Measurements from ENCODE around the gene NDEL1. TPM values are rescaled to one million over a fixed set of nuclear protein-coding genes. Genes with fewer than 3 reads are reported as not detected.

The NDEL1 gene
- polyA plus RNA-seq, 1 experiment = 72.2 TPM

GRCh38 chr17:8468980-8469379 is 33.3 kb downstream of the NDEL1 start:
- DNase-seq (ENCODE audit: low read depth) = no peak
- Histone ChIP-seq H3K27me3 (ENCODE audit: control insufficient read depth, insufficient read depth, low read length) (no peaks in the 10 kb centered on the region), H3K36me3 (ENCODE audit: control insufficient read depth, insufficient read depth, low read length) (peaks cover 23% of the 10 kb centered on the region), H3K4me3 (ENCODE audit: low read depth, low read length) (no peak overlapping the region)
- ChIA-PET CTCF (interaction anchor here (1.7 kb wide), 1 partner anchor 276 kb away, joined by 4 read pairs; the partner anchor contains the start of gene CCDC42), POLR2A (no interaction called here)
- TF ChIP-seq CTCF (IDR thresholded peaks at IDR 0.05; ENCODE audit: insufficient read depth, low read depth, low read length) = no peak

GRCh38 chr17:8469964-8470363 is 34.3 kb downstream of the NDEL1 start:
- CTCF ChIA-PET = interaction anchor here (0.6 to 1.3 kb wide), 2 partner anchors 67 to 86 kb away, joined by 3 read pairs; no protein-coding TSS in a partner anchor
- Histone ChIP-seq H3K4me3 (ENCODE audit: low read depth, low read length) (no peak overlapping the region), H3K36me3 (ENCODE audit: control insufficient read depth, insufficient read depth, low read length) (peaks cover 24% of the 10 kb centered on the region), H3K27me3 (ENCODE audit: control insufficient read depth, insufficient read depth, low read length) (no peaks in the 10 kb centered on the region)
- TF ChIP-seq CTCF (IDR thresholded peaks at IDR 0.05; ENCODE audit: insufficient read depth, low read depth, low read length) = no peak
- POLR2A ChIA-PET = no interaction called here
- no peak for DNase-seq (ENCODE audit: low read depth)

- no peak for TF ChIP-seq CTCF (IDR thresholded peaks at IDR 0.05; ENCODE audit: insufficient read depth, low read depth, low read length)
- Histone ChIP-seq H3K4me3 (ENCODE audit: low read depth, low read length) (no peak overlapping the region), H3K27me3 (ENCODE audit: control insufficient read depth, insufficient read depth, low read length) (no peaks in the 10 kb centered on the region), H3K36me3 (ENCODE audit: control insufficient read depth, insufficient read depth, low read length) (peaks cover 26% of the 10 kb centered on the region)
- CTCF ChIA-PET = interaction anchor here (0.6 to 1.3 kb wide), 2 partner anchors 66 to 87 kb away, joined by 3 read pairs; no protein-coding TSS in a partner anchor
- no peak for DNase-seq (ENCODE audit: low read depth)
- POLR2A ChIA-PET = no interaction called here
Observed at GRCh38 chr17:8470447-8471047, 34.9 kb downstream of the NDEL1 start.

- POLR2A ChIA-PET = no interaction called here
- no peak for TF ChIP-seq CTCF (IDR thresholded peaks at IDR 0.05; ENCODE audit: insufficient read depth, low read depth, low read length)
- no peak for DNase-seq (ENCODE audit: low read depth)
- CTCF ChIA-PET = interaction anchor here (0.8 to 1.4 kb wide), 2 partner anchors 63 to 97 kb away, joined by 4 to 5 read pairs; no protein-coding TSS in a partner anchor
- Histone ChIP-seq H3K27me3 (ENCODE audit: control insufficient read depth, insufficient read depth, low read length) (no peaks in the 10 kb centered on the region), H3K4me3 (ENCODE audit: low read depth, low read length) (no peak overlapping the region), H3K36me3 (ENCODE audit: control insufficient read depth, insufficient read depth, low read length) (peaks cover 33% of the 10 kb centered on the region)
Observed at GRCh38 chr17:8472663-8473062, 37.0 kb downstream of the NDEL1 start.

GRCh38 chr17:8473451-8474192 is 37.9 kb downstream of the NDEL1 start:
- DNase-seq (ENCODE audit: low read depth) = no peak
- Histone ChIP-seq H3K27me3 (ENCODE audit: control insufficient read depth, insufficient read depth, low read length) (no peaks in the 10 kb centered on the region), H3K36me3 (ENCODE audit: control insufficient read depth, insufficient read depth, low read length) (peaks cover 29% of the 10 kb centered on the region), H3K4me3 (ENCODE audit: low read depth, low read length) (no peak overlapping the region)
- no peak for TF ChIP-seq CTCF (IDR thresholded peaks at IDR 0.05; ENCODE audit: insufficient read depth, low read depth, low read length)
- ChIA-PET CTCF (no interaction called here), POLR2A (no interaction called here)

Measured in BJ (cell line).